Measurements from ENCODE around the gene DLGAP4.
"Not testable (repeated sequence)": the region's sequence is repeated elsewhere in the genome, so short reads cannot be mapped to it uniquely, and the experiment has no call there.

The DLGAP4 gene

DNA sequence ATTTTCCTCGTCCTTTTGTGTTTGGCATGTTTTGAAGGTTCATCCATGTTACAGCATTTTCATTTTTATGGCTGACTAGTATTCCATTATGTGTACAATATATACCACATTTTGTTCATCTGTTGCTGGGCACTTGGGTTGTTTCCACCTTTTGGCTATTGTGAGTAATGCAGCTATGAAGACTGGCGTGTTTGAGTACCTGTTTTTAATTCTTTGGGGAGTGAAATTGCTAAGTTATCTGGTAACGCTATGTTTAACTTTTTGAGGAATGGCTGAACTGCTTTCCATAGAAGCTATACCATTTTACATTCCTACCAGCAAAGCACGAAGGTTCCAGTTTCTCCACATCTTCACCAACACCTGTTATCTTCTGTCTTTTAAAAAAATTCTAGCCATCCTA is 198.2 kb downstream of the DLGAP4 start:
- TF ChIP-seq, protein P1, sequence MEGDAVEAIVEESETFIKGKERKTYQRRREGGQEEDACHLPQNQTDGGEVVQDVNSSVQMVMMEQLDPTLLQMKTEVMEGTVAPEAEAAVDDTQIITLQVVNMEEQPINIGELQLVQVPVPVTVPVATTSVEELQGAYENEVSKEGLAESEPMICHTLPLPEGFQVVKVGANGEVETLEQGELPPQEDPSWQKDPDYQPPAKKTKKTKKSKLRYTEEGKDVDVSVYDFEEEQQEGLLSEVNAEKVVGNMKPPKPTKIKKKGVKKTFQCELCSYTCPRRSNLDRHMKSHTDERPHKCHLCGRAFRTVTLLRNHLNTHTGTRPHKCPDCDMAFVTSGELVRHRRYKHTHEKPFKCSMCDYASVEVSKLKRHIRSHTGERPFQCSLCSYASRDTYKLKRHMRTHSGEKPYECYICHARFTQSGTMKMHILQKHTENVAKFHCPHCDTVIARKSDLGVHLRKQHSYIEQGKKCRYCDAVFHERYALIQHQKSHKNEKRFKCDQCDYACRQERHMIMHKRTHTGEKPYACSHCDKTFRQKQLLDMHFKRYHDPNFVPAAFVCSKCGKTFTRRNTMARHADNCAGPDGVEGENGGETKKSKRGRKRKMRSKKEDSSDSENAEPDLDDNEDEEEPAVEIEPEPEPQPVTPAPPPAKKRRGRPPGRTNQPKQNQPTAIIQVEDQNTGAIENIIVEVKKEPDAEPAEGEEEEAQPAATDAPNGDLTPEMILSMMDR (IDR thresholded peaks at IDR 0.05; ENCODE audit: extremely low read depth, missing control alignments): no peak

DNA sequence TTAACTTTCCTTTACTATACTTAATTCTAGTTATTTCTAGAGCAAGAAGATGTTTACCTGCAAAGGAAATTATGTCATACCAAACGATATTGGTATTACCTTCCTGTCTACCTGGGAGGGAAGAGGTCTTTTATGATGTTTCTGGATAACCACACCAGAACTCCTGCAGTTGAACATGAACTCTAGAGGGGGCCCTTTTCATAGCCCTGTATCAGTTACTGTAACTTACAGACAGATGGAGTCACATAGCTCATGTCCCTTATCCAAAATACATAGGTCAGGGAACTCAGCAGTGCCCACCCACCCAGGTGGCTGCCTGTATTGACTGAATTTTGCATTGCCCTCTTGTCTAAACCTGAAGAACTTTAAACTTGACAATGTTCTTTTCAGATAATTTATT is 200.1 kb downstream of the DLGAP4 start:
- TF ChIP-seq, protein P1 (IDR thresholded peaks at IDR 0.05; ENCODE audit: extremely low read depth, missing control alignments): no peak
- DNase-seq (ENCODE audit: low spot score): no peak

More for the DNA sequence above, 198.2 kb downstream of the DLGAP4 start:
- DNase-seq (ENCODE audit: low spot score): no peak

DNA sequence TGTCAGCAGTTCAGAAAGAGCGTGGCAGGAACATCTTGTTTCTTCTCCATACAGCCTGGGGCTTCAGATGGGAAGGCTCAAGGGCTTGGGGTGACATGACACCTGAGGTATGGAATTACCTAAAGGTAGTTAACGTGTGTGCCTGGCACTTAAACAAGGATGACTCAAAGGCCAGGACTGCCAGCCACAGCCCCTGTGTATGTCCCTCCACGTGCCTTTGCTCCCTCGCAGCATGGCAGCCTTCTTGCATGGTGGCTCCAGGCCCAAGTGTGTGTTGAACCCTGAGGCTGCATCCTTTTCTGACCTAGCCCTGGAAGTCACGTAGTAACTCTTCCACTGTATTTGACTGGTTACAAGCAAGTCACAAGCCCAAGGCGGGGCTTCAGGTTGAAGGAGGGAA is 201.6 kb downstream of the DLGAP4 start:
- no peak for DNase-seq (ENCODE audit: low spot score)
- TF ChIP-seq, protein P1 (IDR thresholded peaks at IDR 0.05; ENCODE audit: extremely low read depth, missing control alignments): no peak

DNA sequence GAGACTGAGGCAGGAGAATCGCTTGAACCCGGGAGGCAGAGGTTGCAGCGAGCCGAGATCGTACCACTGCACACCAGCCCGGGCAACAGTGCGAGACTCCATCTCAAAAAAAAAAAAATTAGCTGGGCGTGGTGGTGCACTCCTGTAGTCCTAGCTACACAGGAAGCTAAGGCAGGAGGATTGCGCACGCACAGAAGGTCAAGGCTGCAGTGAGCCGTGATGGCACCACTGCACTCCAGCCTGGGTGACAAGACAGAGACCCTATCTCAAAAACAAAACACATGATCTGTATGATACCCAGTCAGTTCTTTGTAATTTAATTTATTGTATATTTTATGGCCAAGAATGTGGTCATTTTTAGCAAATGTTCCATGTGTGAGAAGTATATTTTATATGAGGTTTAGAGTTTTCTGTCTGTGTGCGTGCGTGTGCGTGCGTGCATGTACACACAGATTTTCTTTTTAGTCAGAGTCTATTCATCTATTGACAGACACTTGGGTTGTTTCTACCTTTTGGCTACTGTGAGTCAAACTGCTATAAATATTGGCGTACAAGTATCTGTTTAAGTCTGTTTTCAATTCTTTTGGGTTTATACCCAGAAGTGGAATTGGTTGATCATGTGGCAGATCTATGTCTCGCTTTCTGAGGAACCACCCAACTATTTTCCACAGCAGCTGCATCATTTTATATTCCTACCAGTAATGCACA is 213.0 kb downstream of the DLGAP4 start:
- TF ChIP-seq, protein P1 (IDR thresholded peaks at IDR 0.05; ENCODE audit: extremely low read depth, missing control alignments): no peak

DNA sequence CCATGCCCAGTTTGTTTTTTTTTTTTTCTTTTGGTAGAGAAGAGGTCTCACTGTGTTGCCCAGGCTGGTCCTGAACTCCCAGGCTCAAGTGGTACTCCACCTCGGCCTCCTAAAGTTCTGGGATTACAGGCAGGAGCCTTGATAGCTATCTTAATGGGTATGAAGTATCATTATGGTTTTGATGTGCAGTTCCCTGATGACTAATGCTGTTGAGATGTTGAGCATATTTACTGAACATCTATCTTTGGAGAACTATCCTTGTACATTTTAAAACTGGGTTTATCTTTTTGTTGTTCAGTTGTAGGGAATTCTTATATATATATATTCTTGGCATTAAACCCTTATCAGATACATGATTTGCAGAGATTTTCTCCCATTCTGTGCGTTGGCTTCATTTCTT is 213.8 kb downstream of the DLGAP4 start:
- DNase-seq (ENCODE audit: low spot score): no peak
- TF ChIP-seq, protein P1 (IDR thresholded peaks at IDR 0.05; ENCODE audit: extremely low read depth, missing control alignments): no peak

More for the DNA sequence above, 213.0 kb downstream of the DLGAP4 start:
- no peak for DNase-seq (ENCODE audit: low spot score)

DNA sequence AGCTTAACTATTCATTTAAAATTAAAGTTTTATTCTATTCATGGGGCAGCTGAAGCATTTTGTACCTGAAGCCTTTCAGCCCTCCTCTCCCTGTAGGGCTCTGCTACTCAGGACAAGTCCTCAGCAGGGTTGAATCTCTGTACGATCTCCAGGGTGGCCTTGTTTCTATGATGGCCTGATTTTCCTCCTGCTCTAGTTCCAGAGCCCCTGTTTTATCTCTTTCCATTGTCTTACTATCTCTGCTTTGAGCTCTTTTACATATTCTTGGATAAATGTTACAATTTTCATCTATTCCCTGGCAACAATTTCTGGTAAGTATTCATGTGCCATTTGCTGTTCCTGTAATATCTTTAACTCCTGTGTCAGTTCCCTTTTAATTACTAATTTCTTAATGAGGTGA is 215.4 kb downstream of the DLGAP4 start:
- no peak for DNase-seq (ENCODE audit: low spot score)
- TF ChIP-seq, protein P1 (IDR thresholded peaks at IDR 0.05; ENCODE audit: extremely low read depth, missing control alignments): no peak

DNA sequence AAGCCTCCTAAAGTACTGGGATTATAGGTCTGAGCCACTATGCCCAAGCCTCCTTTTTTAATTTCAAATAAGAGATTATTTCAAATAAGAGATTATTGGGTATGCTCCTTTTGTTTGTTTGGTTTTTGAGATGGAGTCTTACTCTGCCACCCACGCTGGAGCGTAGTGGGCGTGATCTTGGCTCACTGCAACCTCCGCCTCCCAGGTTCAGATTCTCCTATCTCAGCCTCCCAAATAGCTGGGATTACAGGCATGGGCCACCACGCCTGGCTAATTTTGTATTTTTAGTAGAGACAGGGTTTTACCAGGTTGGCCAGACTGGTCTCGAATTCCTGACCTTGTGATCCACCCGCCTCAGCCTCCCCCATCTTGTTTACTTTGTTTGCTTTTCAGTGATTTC is 216.3 kb downstream of the DLGAP4 start:
- DNase-seq (ENCODE audit: low spot score): not testable (repeated sequence)

DNA sequence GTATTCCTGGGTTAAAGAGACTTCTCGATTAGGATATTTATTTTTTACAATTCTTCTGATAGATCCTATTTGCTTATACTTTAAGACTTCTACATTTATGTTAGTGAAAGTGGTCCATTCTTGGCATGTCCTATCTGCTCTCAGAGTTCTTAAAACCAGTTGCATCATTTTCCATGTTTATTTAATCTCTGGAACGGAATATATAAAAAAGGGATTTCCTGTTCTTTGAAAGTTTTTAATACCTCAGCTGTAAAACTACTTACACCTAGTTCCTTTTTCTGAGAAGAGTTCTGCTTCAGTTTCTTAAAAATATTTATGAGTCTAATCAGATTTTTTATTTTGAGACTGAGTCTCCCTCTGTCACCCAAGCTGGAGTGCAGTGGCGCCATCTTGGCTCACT is 217.2 kb downstream of the DLGAP4 start:
- TF ChIP-seq, protein P1 (IDR thresholded peaks at IDR 0.05; ENCODE audit: extremely low read depth, missing control alignments): no peak
- DNase-seq (ENCODE audit: low spot score): no peak
